Trophoblast cell (in vitro differentiated cells and primary cell): Measurements from ENCODE around the gene SDS.

Experiments
- DNase-seq, 2 donors: peaks; one replicate each; pipeline ENCODE4 v3.0.0-alpha.2; 2016
- H2AFZ ChIP-seq: 2 replicates; pipeline ENCODE4 v1.6.1; 2013; ENCODE audit warnings: low read length, moderate library complexity, mild to moderate bottlenecking; ENCODE audit not compliant: insufficient read depth, poor library complexity
- H2AK5ac ChIP-seq: 2 replicates; pipeline ENCODE4 v1.6.1; 2013; ENCODE audit warnings: mild to moderate bottlenecking, low read length
- H2BK120ac ChIP-seq: 2 replicates; pipeline ENCODE4 v1.6.1; 2013; ENCODE audit warnings: low read length, mild to moderate bottlenecking, moderate library complexity; ENCODE audit not compliant: insufficient read depth, poor library complexity
- H2BK12ac ChIP-seq: 2 replicates; pipeline ENCODE4 v1.6.1; 2013; ENCODE audit warnings: mild to moderate bottlenecking, low read length, moderate library complexity
- H2BK5ac ChIP-seq: 2 replicates; pipeline ENCODE4 v1.6.1; 2013; ENCODE audit warnings: low read length, low read depth, moderate library complexity, mild to moderate bottlenecking; ENCODE audit not compliant: poor library complexity
- H3K14ac ChIP-seq: 2 replicates; pipeline ENCODE4 v1.6.1; 2013; ENCODE audit warnings: mild to moderate bottlenecking, low read length
- H3K18ac ChIP-seq: 2 replicates; pipeline ENCODE4 v1.6.1; 2013; ENCODE audit warnings: mild to moderate bottlenecking, low read length
- H3K23ac ChIP-seq: 2 replicates; pipeline ENCODE4 v1.6.1; 2013; ENCODE audit warnings: low read length
- H3K27ac ChIP-seq: 2 replicates; pipeline ENCODE4 v1.5.1; 2013; ENCODE audit warnings: low read depth, mild to moderate bottlenecking, inconsistent platforms, low read length, moderate library complexity
- H3K27me3 ChIP-seq: 2 replicates; pipeline ENCODE4 v1.6.1; 2013; ENCODE audit warnings: inconsistent platforms, mild to moderate bottlenecking, low read length, moderate library complexity; ENCODE audit not compliant: insufficient read depth
- H3K36me3 ChIP-seq, 2 experiments: 1 replicate in 1 of 2; 2 replicates in 1 of 2; pipeline ENCODE4 v1.6.1; 2013; ENCODE audit warnings: low read length in 2 of 2, mild to moderate bottlenecking in 2 of 2, moderate library complexity in 1 of 2; ENCODE audit not compliant: insufficient read depth in 2 of 2, control insufficient read depth in 1 of 2
- H3K4ac ChIP-seq: 2 replicates; pipeline ENCODE4 v1.6.1; 2013; ENCODE audit warnings: low read depth, mild to moderate bottlenecking, low read length, moderate library complexity
- H3K4me1 ChIP-seq, 2 experiments: 1 replicate in 1 of 2; 2 replicates in 1 of 2; pipeline ENCODE4 v1.6.1; 2013; ENCODE audit warnings: low read length in 2 of 2, mild to moderate bottlenecking in 2 of 2, moderate library complexity in 1 of 2; ENCODE audit not compliant: insufficient read depth in 2 of 2, control insufficient read depth in 1 of 2
- H3K4me2 ChIP-seq: 2 replicates; pipeline ENCODE4 v1.6.1; 2013; ENCODE audit warnings: inconsistent platforms, mild to moderate bottlenecking, low read length, moderate library complexity
- H3K4me3 ChIP-seq: 2 replicates; pipeline ENCODE4 v1.5.1; 2013; ENCODE audit warnings: mild to moderate bottlenecking, low read depth, low read length, inconsistent platforms
- H3K79me1 ChIP-seq: one replicate; pipeline ENCODE4 v1.6.1; 2013; ENCODE audit warnings: low read length
- H3K79me2 ChIP-seq: 2 replicates; pipeline ENCODE4 v1.6.1; 2013; ENCODE audit warnings: low read length, mild to moderate bottlenecking; ENCODE audit not compliant: control insufficient read depth, insufficient read depth, poor library complexity
- H3K9ac ChIP-seq: 2 replicates; pipeline ENCODE4 v1.6.1; 2013; ENCODE audit warnings: mild to moderate bottlenecking, low read length
- H3K9me3 ChIP-seq: 2 replicates; pipeline ENCODE4 v1.6.1; 2013; ENCODE audit warnings: low read depth, mild to moderate bottlenecking, control low read depth, inconsistent platforms, low read length; ENCODE audit not compliant: insufficient read depth
- H4K12ac ChIP-seq: 2 replicates; pipeline ENCODE4 v1.6.1; 2013; ENCODE audit warnings: low read depth, mild to moderate bottlenecking, low read length, moderate library complexity
- H4K8ac ChIP-seq: 2 replicates; pipeline ENCODE4 v1.6.1; 2013; ENCODE audit warnings: low read depth, mild to moderate bottlenecking, low read length, moderate library complexity
- H4K91ac ChIP-seq: one replicate; pipeline ENCODE4 v1.6.1; 2013; ENCODE audit warnings: low read depth, mild to moderate bottlenecking, low read length, moderate library complexity
- WGBS: extraction: QIAGEN DNeasy Blood & Tissue Kit; methylation state at CpG from one replicate; pipeline ENCODE4 v1.1.7; 2013; ENCODE audit warnings: missing lambda C conversion rate; ENCODE audit not compliant: insufficient read length, insufficient coverage; ENCODE audit errors: extremely low coverage; 5-methylcytosine and 5-hydroxymethylcytosine counted together

SDS gene

DNA sequence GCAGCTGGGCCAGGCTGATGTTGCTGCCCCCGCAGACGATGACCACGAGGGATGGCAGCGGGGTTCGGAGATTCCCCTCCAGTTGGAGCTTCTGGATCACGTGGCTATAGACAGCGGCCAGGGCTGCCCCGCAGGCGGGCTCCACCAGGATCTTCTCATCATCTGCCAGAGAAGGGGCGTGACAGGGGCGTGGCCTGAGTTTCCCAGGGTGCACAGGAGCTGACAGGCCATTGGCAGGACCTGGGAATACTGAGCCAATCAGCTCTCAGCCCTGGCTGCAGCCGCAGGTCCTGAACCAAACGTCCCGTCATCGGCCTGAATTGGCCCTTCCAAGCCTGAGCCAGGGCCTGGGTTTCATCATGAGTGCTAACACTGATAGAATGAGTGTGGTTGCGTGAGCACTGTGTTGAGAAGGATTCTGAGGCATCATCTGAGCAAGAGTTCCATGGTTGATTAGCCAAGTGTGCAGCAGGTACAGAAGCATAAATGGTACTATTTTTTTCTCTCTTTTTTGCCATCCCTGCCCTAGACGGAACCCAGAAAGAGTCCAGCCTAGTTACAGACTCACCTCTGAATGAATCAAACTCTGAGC lies 10.6 kb downstream of the SDS start:
- Histone ChIP-seq H3K4me2 (no peak overlapping the region), H2AK5ac (no peak overlapping the region), H2BK5ac (no peak overlapping the region), H4K91ac (no peak overlapping the region), H4K12ac (no peak overlapping the region), H3K79me1 (no peaks in the 10 kb centered on the region), H3K27me3 (no peaks in the 10 kb centered on the region), H3K4ac (no peak overlapping the region), H2BK12ac (no peak overlapping the region), H3K23ac (no peak overlapping the region), H3K27ac (no peak overlapping the region), H3K18ac (no peak overlapping the region), H3K36me3 (peaks cover 4 to 5% of the 10 kb centered on the region in 2 experiments), H3K9ac (no peak overlapping the region), H3K14ac (no peak overlapping the region), H3K79me2 (no peaks in the 10 kb centered on the region), H3K4me1 (no peaks in the 10 kb centered on the region), H2BK120ac (no peak overlapping the region), H4K8ac (no peak overlapping the region), H3K9me3 (peaks cover 3% of the 10 kb centered on the region), H2AFZ (no peak overlapping the region), H3K4me3 (no peak overlapping the region)
- peak; percentile 39 to 45 for DNase-seq
- WGBS: no CpG with 5 or more reads among the region's 17 CpGs

GRCh38 chr12:113392520-113392919 lies 11.2 kb downstream of the SDS start:
- no CpG with 5 or more reads among the region's 7 CpGs for WGBS
- Histone ChIP-seq H3K9me3 (peaks cover 4% of the 10 kb centered on the region), H3K9ac (no peak overlapping the region)

DNA sequence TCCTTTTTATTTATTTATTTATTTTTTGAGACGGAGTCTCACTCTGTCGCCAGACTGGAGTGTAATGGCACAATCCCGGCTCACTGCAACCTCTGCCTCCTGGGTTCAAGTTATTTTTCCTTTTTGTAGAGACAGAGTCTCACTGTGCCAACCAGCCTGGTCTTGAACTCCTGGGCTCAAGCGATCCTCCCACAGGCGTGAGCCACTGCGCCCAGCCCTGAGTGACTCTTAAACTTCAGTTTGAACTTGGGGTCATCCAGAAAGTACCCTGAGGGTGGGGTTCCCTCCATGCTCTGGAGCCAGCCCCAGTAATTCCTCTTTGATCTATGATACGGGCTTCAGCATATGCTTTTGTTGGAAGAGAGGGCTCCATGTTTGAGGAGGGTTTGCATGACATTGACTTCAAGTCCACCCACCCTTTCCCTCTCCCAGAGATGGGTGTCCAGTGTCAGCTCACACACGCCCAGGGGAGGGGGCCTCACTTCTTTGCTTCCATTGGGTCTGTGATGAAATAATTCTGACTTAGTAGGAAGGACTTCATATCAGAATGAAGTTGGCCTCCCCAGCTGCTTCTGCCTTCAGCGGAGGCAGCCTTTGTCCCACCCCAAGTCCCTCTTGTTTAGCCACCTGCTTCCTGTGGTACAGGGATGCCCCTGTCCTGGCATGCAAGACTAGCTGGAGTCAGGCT lies 11.9 kb downstream of the SDS start:
- Histone ChIP-seq H3K4me2 (no peak overlapping the region), H3K4ac (no peak overlapping the region), H2BK12ac (no peak overlapping the region), H2AFZ (no peak overlapping the region), H3K14ac (no peak overlapping the region), H2BK120ac (no peak overlapping the region), H4K12ac (no peak overlapping the region), H3K4me3 (no peak overlapping the region), H3K27ac (no peak overlapping the region), H3K9me3 (peaks cover 4% of the 10 kb centered on the region), H3K27me3 (no peaks in the 10 kb centered on the region), H3K4me1 (no peaks in the 10 kb centered on the region), H4K91ac (no peak overlapping the region), H2AK5ac (no peak overlapping the region), H4K8ac (no peak overlapping the region), H3K79me2 (no peaks in the 10 kb centered on the region), H3K9ac (no peak overlapping the region), H2BK5ac (no peak overlapping the region), H3K23ac (no peak overlapping the region), H3K36me3 (peaks cover 9 to 16% of the 10 kb centered on the region in 2 experiments), H3K79me1 (no peaks in the 10 kb centered on the region), H3K18ac (no peak overlapping the region)
- no CpG with 5 or more reads among the region's 9 CpGs for WGBS
- DNase-seq: no peak

More at GRCh38 chr12:113392520-113392919, 11.2 kb downstream of the SDS start:
- H2BK5ac ChIP-seq: no peak overlapping the region
- no peak overlapping the region for H3K4ac ChIP-seq
- no peak overlapping the region for H4K91ac ChIP-seq
- no peak overlapping the region for H3K4me3 ChIP-seq
- H3K36me3 ChIP-seq: peaks cover 8% of the 10 kb centered on the region in 2 experiments
- no peaks in the 10 kb centered on the region for H3K27me3 ChIP-seq
- no peak overlapping the region for H2BK12ac ChIP-seq
- no peaks in the 10 kb centered on the region for H3K4me1 ChIP-seq
- no peaks in the 10 kb centered on the region for H3K79me2 ChIP-seq
- no peaks in the 10 kb centered on the region for H3K79me1 ChIP-seq
- no peak overlapping the region for H2AFZ ChIP-seq
- H4K8ac ChIP-seq: no peak overlapping the region
- H2AK5ac ChIP-seq: no peak overlapping the region
- H2BK120ac ChIP-seq: no peak overlapping the region
- H3K27ac ChIP-seq: no peak overlapping the region
- H3K14ac ChIP-seq: no peak overlapping the region
- DNase-seq: no peak
- H3K4me2 ChIP-seq: no peak overlapping the region
- no peak overlapping the region for H3K23ac ChIP-seq
- no peak overlapping the region for H3K18ac ChIP-seq
- no peak overlapping the region for H4K12ac ChIP-seq

GRCh38 chr12:113391145-113391544 lies 12.5 kb downstream of the SDS start:
- Histone ChIP-seq H3K4me1 (no peaks in the 10 kb centered on the region), H3K4me2 (no peak overlapping the region), H4K8ac (no peak overlapping the region), H2BK5ac (no peak overlapping the region), H3K36me3 (peaks cover 9 to 18% of the 10 kb centered on the region in 2 experiments), H3K14ac (no peak overlapping the region), H3K79me1 (no peaks in the 10 kb centered on the region), H4K91ac (no peak overlapping the region), H3K27ac (no peak overlapping the region), H3K4me3 (no peak overlapping the region), H2BK12ac (no peak overlapping the region), H3K18ac (no peak overlapping the region), H3K27me3 (no peaks in the 10 kb centered on the region), H2BK120ac (no peak overlapping the region), H2AK5ac (no peak overlapping the region), H4K12ac (no peak overlapping the region), H3K4ac (no peak overlapping the region), H3K9ac (no peak overlapping the region), H3K79me2 (no peaks in the 10 kb centered on the region), H2AFZ (no peak overlapping the region), H3K23ac (no peak overlapping the region), H3K9me3 (peaks cover 4% of the 10 kb centered on the region)
- no CpG with 5 or more reads among the region's 3 CpGs for WGBS
- DNase-seq: no peak
